Testis (tissue), 3 donors: Measurements from ENCODE around the gene OS9. TPM values are rescaled to one million over a fixed set of nuclear protein-coding genes. Genes with fewer than 3 reads are reported as not detected.
"Not testable (repeated sequence)": the region's sequence is repeated elsewhere in the genome, so short reads cannot be mapped to it uniquely, and the experiment has no call there.

Experiments
- DNase-seq: peaks from one replicate; pipeline ENCODE4 v3.0.0-alpha.2; 2019
- H3K27ac ChIP-seq, 2 donors: fragments of 200-600 bp; sonication (generic); one replicate each; pipeline ENCODE4 v1.5.1; 2019
- H3K27me3 ChIP-seq: fragments of 200-600 bp; sonication (generic); one replicate; pipeline ENCODE4 v1.5.1; 2019
- H3K36me3 ChIP-seq: fragments of 200-600 bp; sonication (generic); one replicate; pipeline ENCODE4 v1.5.1; 2017; ENCODE audit warnings: low read depth; ENCODE audit errors: missing control alignments
- H3K4me1 ChIP-seq: fragments of 200-600 bp; sonication (generic); one replicate; pipeline ENCODE4 v1.5.1; 2019
- H3K4me3 ChIP-seq, 2 donors: fragments of 200-600 bp; sonication (generic); one replicate each; pipeline ENCODE4 v1.5.1; 2017 to 2019
- H3K9me3 ChIP-seq: fragments of 200-600 bp; sonication (generic); one replicate; pipeline ENCODE4 v1.5.1; 2017
- POLR2A ChIP-seq: fragments of 450-650 bp; IDR thresholded peaks from one replicate; pipeline ENCODE4 v1.6.1; 2017; ENCODE audit warnings: antibody characterized with exemption, mild to moderate bottlenecking, moderate library complexity
- WGBS, 2 donors: methylation state at CpG; one replicate each; pipeline ENCODE4 v1.1.5; 2018; 5-methylcytosine and 5-hydroxymethylcytosine counted together
- intact Hi-C: fragments of 100-400 bp; cut with DNase I; formaldehyde crosslinking; loops from one replicate; pipeline ENCODE4 v1.15.1; 2023; ENCODE audit warnings: low total_unique reads
- polyA plus RNA-seq: library from polyadenylated mRNA; stranded (reverse); fragments of 350-450 nt; fragmentation: Illumina TruSeq; extraction: RNeasy Lipid Tissue Mini Kit (QIAGEN cat#74804); gene quantifications from one replicate; pipeline ENCODE4 v1.2.3, GENCODE V29; 2014; ENCODE audit warnings: low read depth, low replicate concordance; ENCODE audit not compliant: insufficient read depth
- total RNA-seq, 2 donors: library from RNA; depleted of rRNA; stranded (reverse); fragments of >200 nt; gene quantifications; one replicate each; pipeline ENCODE4 v1.2.3, GENCODE V29; 2016
- TF ChIP-seq, protein P1 (sequence below), 3 experiments: fragments of 450-650 bp in 2 of 3; fragments of 200-600 bp in 1 of 3; sonication (generic) in 1 of 3; IDR thresholded peaks; one replicate each; pipeline ENCODE4 v1.5.1; 2016 to 2019; ENCODE audit warnings: antibody characterized with exemption in 3 of 3, mild to moderate bottlenecking in 2 of 3, moderate library complexity in 1 of 3

OS9 gene
- total and polyA plus RNA-seq, 3 donors from 2014 or later: 88.1 to 158 (median 121) TPM

DNA sequence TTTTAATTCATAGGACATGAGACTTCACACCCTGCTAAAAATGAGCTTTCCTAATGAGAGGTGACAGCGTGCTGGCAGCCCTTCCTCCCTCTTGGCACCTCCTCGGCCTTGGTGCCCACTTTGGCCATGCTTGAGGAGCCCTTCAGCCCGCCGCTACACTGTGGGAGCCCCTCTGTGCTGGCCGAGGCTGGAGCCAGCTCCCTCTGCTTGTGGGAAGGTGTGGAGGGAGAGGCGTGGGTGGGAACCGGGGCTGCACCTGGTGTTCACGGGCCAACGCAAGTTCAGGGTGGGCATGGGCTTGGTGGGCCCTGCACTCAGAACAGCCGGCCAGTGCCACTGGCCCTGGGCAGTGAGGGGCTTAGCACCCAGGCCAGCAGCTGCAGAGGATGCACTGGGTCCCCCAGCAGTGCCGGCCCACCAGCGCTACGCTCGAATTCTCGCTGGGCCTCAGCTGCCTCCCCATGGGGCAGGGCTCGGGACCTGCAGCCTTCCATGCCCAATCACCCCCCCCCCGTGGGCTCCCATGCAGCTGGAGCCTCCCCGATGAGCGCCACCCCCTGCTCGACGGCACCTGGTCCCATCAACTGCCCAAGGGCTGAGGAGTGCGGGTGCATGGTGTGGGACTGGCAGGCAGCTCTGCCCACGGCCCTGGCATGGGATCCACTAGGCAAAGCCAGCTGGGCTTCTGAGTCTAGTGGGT is 38.2 kb upstream of the OS9 start:
- intact Hi-C loops: no loop called here
- Histone ChIP-seq H3K27me3 (no peaks in the 10 kb centered on the region), H3K4me3 (no peak overlapping the region), H3K9me3 (no peaks in the 10 kb centered on the region), H3K36me3 (no peaks in the 10 kb centered on the region), H3K4me1 (no peaks in the 10 kb centered on the region), H3K27ac (no peak overlapping the region)
- WGBS, 2 donors: 70 to 72% methylated on average over 9 to 23 of the region's 23 CpGs
- DNase-seq: no peak
- TF ChIP-seq POLR2A: no peak
- TF ChIP-seq, protein P1, sequence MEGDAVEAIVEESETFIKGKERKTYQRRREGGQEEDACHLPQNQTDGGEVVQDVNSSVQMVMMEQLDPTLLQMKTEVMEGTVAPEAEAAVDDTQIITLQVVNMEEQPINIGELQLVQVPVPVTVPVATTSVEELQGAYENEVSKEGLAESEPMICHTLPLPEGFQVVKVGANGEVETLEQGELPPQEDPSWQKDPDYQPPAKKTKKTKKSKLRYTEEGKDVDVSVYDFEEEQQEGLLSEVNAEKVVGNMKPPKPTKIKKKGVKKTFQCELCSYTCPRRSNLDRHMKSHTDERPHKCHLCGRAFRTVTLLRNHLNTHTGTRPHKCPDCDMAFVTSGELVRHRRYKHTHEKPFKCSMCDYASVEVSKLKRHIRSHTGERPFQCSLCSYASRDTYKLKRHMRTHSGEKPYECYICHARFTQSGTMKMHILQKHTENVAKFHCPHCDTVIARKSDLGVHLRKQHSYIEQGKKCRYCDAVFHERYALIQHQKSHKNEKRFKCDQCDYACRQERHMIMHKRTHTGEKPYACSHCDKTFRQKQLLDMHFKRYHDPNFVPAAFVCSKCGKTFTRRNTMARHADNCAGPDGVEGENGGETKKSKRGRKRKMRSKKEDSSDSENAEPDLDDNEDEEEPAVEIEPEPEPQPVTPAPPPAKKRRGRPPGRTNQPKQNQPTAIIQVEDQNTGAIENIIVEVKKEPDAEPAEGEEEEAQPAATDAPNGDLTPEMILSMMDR (IDR thresholded peaks at IDR 0.05): no peak

DNA sequence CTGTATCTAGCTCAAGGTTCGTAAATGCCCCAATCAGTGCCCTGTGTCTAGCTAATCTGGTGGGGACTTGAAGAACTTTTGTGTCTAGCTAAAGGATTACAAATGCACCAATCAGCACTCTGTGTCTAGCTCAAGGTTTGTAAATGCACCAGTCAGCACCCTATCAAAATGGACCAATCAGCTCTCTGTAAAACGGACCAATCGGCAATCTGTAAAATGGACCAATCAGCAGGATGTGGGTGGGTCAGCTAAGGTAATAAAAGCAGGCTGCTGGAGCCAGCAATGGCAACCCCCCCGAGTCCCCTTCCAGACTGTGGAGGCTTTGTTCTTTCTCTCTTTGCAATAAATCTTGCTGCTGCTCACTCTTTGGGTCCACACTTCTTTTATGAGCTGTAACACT is 37.5 kb upstream of the OS9 start:
- H3K9me3 ChIP-seq, H3K27me3 ChIP-seq, intact Hi-C loops, H3K4me1 ChIP-seq, H3K4me3 ChIP-seq, DNase-seq, H3K27ac ChIP-seq, H3K36me3 ChIP-seq: not testable (repeated sequence)
- WGBS, 2 donors: 70 to 80% methylated on average over 4 of the region's 4 CpGs

DNA sequence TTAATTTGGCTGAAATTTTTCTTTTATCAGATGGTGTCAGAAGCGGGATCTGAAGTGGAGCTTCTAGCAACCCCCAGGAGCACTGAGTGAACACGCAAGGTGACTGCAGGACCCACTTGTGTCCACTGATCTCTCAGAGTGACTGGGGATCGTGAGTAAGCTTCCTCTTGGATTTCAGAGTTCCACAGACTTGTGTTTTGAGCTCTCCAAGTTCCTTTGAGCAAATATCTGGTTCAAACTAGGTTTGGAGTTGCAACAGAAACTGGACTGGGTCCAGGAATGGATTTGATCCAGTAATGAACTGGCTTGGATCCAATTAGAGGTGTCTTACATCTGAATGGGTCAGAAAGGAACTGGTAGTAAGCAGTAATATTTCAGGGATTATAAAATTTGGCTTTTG is 36.2 kb upstream of the OS9 start:
- no peak for DNase-seq
- Histone ChIP-seq H3K27me3 (no peaks in the 10 kb centered on the region), H3K4me3 (no peak overlapping the region), H3K36me3 (no peaks in the 10 kb centered on the region), H3K9me3 (no peaks in the 10 kb centered on the region), H3K27ac (no peak overlapping the region), H3K4me1 (no peaks in the 10 kb centered on the region)
- intact Hi-C loops: no loop called here
- TF ChIP-seq POLR2A: no peak
- 52 to 60% methylated on average over 3 of the region's 3 CpGs for WGBS, 2 donors

DNA sequence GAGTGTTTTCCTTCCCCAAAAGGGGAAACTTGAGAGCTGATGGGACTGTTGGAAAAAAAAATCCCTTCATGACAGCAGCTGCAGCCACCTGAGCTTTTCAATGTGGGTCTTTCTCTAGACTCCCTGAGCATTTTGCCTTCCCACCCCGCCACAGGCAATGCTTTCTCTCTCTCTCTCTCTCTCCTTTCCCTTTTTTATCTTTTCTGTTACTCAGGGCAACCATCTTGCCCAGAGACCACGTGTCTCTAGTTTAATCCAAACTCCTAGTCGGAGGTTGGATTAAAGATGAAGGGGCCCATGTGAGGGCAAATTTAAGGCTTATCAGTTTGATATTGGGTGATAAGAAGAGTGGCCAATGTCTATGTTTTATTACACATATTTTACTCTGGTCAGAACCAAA is 35.0 kb upstream of the OS9 start:
- H3K9me3 ChIP-seq: no peaks in the 10 kb centered on the region
- 68 to 69% methylated on average over 3 of the region's 3 CpGs for WGBS, 2 donors
- no peak overlapping the region for H3K27ac ChIP-seq
- no peaks in the 10 kb centered on the region for H3K36me3 ChIP-seq
- intact Hi-C loops: no loop called here
- H3K27me3 ChIP-seq: no peaks in the 10 kb centered on the region
- TF ChIP-seq, protein P1 (IDR thresholded peaks at IDR 0.05): no peak
- TF ChIP-seq POLR2A: no peak
- no peak for DNase-seq
- H3K4me3 ChIP-seq: no peak overlapping the region
- H3K4me1 ChIP-seq: no peaks in the 10 kb centered on the region

DNA sequence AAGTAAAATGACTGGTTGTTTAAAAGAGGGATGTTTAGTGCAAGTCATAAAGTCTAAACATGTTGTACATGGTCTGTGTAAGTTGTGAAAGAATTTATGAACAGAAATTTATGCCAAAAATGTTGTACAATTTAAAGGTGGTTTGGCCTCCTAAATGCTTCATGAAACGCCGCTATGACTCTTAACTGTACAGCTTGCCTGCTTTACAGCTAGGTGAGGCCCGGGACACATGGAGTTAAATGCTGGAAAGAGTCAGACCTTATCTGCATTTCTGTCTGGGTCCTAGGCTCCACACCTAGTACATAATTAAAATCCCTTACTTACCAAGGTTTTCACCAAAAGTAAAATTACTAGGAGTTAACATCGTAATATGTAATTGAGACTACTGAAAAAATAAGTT is 32.6 kb upstream of the OS9 start:
- 86 to 91% methylated on average over 4 of the region's 4 CpGs for WGBS, 2 donors
- Histone ChIP-seq H3K36me3 (no peaks in the 10 kb centered on the region), H3K9me3 (no peaks in the 10 kb centered on the region), H3K27me3 (no peaks in the 10 kb centered on the region), H3K4me3 (no peak overlapping the region), H3K27ac (no peak overlapping the region), H3K4me1 (no peaks in the 10 kb centered on the region)
- TF ChIP-seq, protein P1 (IDR thresholded peaks at IDR 0.05): no peak
- no peak for TF ChIP-seq POLR2A
- DNase-seq: no peak
- intact Hi-C loops: no loop called here

DNA sequence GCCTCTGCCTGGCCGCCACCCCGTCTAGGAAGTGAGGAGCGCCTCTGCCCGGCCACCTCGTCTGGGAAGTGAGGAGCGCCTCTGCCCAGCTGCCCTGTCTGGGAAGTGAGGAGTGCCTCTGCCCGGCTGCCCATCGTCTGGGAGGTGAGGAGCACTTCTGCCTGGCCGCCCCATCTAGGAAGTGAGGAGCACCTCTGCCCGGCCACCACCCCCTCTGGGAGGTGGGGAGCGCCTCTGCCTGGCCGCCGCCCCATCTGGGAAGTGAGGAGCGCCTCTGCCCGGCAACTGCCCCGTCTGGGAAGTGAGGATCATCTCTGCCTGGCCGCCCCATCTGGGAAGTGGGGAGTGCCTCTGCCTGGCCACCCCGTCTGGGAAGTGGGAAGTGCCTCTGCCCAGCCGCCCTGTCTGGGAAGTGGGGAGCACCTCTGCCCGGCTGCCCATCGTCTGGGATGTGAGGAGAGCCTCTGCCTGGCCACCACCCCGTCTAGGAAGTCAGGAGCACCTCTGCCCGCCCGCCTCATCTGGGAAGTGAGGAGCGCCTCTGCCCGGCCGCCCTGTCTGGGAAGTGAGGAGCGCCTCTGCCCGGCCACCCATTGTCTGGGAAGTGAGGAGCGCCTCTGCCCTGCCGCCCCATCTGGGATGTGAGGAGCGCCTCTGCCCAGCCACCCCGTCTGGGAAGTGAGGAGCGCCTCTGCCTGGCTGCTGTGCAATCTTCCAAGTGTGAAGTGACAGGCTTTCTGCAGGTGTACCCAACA is 28.7 kb upstream of the OS9 start:
- H3K4me1 ChIP-seq, H3K27me3 ChIP-seq, intact Hi-C loops: not testable (repeated sequence)

More for the DNA sequence above, 28.7 kb upstream of the OS9 start:
- H3K36me3 ChIP-seq, DNase-seq, H3K27ac ChIP-seq, H3K9me3 ChIP-seq, H3K4me3 ChIP-seq: not testable (repeated sequence)
- 78 to 87% methylated on average over 7 to 34 of the region's 34 CpGs for WGBS, 2 donors
